T47D (cell line): ENCODE results near the gene DPYSL3.

Experiments used
- DNase-seq, 2 experiments: peaks; one replicate each; pipeline versions ENCODE4 v3.0.0 to v3.0.0-alpha.2; 2011 to 2012; ENCODE audit warnings: low read depth in 1 of 2, low spot score in 1 of 2
- JUND ChIP-seq: IDR thresholded peaks from 2 replicates; pipeline ENCODE4 v1.6.1; 2012; ENCODE audit warnings: low read depth
- in situ Hi-C: cut with HindIII; loops from 2 replicates; pipeline ENCODE4 v1.10.0; 2016; ENCODE audit warnings: low sequenced_read_pairs, low pct_unique_long_range_greater_than_20kb

Gene DPYSL3

DNA sequence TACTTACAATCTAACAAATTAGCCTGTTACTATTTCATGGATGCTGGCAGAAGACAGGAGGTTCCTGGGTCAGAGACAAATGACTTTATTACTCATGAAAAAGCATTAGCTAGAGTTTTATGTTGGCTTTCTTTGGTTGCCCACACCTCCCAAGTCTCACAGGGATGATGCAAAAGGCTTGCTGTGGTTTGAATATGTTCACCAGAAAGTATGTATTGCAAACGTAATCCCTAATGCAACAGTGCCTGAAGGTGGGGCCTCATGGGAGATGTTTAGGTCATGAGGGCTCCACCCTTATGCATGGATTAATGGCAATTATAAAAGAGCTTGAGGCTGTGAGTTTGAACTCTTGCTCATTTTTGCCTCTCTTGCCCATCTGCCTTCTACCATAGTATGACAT, 28.5 kb downstream of the DPYSL3 start:
- no peak for DNase-seq
- no peak for TF ChIP-seq JUND
- in situ Hi-C loops, result no loop called here

DNA sequence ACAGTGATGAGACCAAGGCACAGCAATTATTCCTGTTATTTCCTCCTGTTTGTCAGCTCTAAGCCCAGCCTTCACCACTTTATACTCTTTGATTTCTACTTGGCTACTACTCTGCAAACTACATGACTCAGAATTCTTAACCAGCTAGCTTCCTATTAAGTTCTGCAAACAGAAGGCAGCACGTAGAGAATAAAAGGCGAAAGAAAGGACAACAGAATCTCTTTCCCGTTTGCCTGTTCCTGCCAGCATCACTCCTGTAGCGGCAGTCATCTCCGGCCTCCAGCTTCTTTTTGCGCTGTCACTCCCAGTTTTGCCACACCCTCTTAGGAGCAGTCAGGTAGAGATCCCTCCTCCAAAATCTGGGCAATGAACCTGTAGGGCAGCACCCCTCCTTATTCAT, 29.9 kb downstream of the DPYSL3 start:
- no peak for DNase-seq

DNA sequence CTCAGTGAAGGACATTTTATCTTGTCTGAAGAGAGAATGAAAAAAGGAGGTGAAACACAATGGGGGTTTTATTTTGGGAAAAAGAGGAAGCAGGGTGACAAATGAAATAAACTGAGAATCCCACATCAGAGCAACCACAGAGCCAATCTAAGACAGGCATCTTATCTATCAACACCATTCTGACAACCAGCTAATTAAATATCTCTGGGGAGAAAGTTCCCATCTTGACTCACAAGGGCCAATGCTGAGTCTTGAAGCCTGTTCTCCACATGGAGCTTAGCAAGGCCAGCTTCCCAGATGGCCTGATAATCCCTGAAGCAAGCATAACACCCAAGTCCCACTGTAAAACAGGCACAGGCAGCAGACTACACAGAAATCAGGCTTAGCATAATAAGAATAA, 30.4 kb downstream of the DPYSL3 start:
- DNase-seq, result no peak
- no peak for TF ChIP-seq JUND
- in situ Hi-C loops, result no loop called here

More for the DNA sequence above, 29.9 kb downstream of the DPYSL3 start:
- no peak for TF ChIP-seq JUND
- in situ Hi-C loops, result no loop called here

DNA sequence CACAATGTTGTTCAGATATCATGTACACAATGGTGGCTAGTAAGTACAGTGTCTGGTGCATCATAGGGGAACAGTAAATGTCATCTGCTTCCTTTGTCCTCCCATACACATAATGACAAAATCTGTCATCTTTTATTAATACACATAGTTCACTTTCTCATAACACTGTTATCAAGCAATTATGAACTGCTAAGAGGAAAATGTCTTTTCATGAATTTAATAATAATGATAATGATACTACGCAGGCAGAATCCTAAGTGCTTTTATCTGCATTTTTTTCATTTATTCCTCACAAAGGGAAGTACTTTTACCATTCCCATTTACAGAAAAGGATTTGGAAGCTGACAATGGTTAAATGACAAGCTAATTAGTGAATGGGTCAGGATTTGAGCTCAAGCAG, 35.7 kb downstream of the DPYSL3 start:
- in situ Hi-C loops, result no loop called here
- no peak for TF ChIP-seq JUND
- no peak for DNase-seq

DNA sequence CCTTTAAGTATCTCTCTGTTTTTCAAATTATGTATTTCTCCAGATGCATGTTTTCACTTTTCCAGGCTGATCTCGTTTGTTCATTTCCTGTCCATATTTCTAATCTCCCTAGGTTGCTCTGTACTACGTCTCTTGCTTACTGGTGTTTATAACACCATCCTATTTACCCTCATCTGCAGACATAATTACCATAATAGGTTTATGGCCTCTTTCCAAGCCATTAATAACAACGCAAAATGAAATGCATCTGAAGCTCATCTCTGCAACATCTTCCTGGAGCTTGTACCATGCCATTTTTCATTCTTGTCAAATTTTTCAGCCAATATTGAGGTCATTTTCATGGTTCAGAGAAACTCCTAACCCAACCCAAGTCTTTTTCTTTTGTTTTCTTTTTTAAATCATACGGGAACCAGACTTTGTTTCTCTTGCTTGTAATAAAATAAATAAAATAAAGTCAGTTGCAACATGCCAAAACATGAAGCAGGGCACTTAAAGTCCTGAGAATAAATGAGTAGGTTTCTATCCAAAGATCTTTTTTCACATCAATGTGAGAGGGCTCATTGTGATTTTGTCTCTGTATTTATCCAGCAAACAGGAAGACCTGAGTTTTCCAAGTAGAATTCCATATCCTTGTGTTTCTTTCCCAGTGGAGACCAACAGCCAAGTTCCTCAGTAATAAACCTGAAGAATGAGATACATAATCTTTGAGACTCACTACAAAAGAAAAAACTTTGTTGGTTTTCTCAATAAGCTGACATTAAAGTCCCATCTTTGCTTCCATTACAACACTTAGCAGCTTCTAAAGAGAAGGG, 37.0 kb downstream of the DPYSL3 start:
- TF ChIP-seq JUND, result no peak
- no peak for DNase-seq
- in situ Hi-C loops, result no loop called here

DNA sequence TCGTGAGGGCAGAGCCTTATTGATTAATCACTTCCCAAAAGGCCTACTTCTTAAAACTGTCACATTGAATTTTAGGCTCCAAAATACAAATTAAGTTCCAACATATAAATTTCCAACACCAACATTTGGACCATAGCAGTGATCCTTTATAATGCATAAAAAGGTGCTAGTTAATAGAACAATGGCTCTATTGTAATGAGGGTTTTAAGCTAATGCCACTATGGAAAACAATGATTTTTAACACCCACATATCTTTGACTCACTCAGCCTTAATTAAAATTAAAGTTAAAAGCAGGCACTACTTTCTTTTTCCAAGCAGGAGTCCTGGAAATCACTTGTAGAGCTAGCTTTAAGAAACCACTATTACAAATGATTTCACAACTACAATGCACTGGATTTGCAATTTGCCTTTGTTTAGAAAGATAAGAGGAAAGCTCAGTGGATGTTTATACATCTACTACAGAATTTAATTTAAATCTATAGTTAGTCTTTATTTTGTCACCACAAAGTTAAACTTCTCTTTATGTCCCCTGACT, 41.8 kb downstream of the DPYSL3 start:
- DNase-seq, result no peak
- in situ Hi-C loops, result no loop called here

DNA sequence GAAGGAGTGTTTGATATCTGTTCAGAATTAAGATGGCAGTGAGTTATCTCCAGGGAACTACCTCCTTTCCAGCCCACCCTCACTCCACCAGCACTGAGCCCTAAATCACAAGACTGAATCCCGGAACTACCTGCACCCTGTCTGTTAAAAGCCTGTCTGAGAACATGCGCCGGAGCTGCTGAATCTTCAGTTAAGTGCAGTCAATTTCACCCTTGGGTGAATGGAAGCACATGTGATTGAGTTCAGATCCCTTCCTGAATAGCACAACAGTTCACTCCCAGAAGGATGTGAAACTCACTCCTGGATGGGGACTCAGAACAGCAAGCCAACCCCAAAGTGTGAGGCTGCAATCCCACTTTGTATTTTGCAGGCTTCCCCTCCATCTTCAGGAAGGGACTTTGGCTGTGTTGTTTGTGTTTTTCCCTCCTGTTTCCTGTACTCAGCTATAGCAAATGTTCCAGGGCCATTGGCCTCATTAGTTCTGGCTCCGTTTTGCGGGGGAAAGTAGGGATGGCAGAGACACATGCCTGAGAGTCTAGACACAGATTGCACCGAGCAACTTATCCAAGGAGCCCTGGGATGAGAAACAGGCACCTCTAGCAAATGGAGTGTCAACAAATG, 43.4 kb downstream of the DPYSL3 start:
- no peak for TF ChIP-seq JUND
- DNase-seq, result no peak
- in situ Hi-C loops, result no loop called here

More for the DNA sequence above, 41.8 kb downstream of the DPYSL3 start:
- no peak for TF ChIP-seq JUND

DNA sequence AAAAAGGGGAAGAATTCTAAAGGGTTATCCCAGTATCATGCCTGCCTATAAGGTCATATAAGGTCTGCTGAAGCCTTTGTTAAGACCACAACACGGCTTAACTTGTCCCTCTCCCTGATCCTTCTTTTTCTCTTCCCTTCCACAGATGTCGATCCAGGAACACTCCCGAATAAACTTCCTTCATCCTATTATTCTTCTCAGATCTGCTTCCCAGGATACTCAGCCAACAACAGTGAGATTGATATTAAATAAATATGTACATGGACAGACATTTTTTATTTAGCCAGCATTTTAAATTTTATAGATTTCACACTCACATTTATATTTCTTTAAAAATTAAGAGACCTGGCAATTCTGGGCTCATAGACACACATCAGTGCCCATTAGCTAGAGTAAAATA, 44.1 kb downstream of the DPYSL3 start:
- TF ChIP-seq JUND, result no peak
- DNase-seq, result no peak
- in situ Hi-C loops, result no loop called here

DNA sequence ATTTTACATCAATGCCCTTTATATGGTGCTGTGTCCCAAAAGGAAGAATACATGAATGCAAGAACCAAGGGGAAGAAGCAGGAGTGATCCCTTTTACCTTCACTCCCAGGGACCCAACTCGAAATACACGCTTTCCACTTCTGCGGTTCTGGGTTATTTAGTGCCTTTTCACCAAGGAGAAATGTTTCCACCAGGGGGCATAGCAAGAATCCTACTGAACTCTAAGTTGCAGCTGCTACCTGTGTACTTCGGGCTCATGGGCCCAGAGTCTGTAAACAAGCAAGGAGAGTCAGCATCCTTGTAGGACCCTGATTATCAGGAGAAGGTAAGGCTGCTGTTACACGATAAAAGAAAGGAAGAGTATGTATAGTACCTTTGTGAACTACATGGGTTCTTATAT, 45.7 kb downstream of the DPYSL3 start:
- DNase-seq, result peak in 1 of 2 experiments; percentile 64
- no peak for TF ChIP-seq JUND
- in situ Hi-C loops, result no loop called here

DNA sequence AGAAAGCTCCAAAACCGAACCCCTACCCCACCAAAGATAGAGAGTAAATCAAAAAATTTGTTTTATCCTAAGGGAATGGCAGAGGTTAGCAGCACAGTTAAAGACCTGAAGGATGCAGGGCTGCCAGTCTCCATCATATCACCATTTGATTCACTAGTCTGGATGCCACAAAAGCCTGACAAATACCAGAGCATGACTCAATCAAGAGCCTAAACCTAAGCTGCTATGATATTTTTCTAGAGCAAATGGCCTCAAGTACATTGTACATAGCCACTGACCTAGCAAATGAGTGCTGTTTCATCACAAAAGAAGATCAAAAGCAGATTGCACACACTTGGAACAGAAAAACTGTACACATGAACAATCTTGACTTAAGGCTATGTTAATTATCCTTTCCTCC, 48.0 kb downstream of the DPYSL3 start:
- no peak for TF ChIP-seq JUND
- in situ Hi-C loops, result no loop called here
- no peak for DNase-seq

DNA sequence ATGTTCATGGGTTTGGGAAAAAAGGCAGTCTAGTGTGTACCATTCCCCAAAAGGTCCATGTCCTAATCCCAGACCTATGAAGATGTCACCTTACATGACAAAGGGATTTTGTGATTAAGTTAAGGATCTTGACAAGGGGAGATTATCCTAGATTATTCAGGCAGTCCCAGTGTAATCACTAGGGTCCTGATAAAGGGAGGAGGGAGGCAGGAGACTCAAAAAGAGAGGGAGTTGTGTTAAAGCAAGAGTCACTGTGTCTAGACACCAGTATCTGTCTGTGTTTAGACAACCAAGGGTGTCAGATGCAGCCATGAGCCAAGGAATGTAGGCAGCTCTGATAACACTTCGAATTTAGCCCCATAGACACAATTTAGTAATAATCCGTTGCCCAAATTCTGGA, 49.5 kb downstream of the DPYSL3 start:
- no peak for DNase-seq
- no peak for TF ChIP-seq JUND
- in situ Hi-C loops, result no loop called here

DNA sequence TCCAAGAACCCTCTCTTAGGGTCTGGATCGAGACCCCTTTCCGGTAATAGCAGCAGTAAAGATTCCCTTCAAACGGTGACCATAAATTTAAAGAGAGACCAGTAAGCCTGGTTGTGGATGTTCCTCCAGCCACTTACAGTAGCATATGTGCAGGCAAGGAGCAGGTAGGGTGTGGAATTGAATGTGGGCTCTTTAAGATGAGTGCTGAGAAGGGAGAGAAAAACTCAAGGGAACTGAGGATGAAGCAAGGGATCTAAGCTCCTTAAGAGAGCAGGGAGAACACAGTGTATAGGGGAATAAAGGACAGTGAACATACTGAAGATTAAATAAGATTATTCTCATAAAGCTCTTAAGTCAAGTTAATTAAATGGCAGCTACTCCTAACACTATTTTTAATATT, 51.3 kb downstream of the DPYSL3 start:
- no peak for TF ChIP-seq JUND
- DNase-seq, result no peak
- in situ Hi-C loops, result no loop called here

DNA sequence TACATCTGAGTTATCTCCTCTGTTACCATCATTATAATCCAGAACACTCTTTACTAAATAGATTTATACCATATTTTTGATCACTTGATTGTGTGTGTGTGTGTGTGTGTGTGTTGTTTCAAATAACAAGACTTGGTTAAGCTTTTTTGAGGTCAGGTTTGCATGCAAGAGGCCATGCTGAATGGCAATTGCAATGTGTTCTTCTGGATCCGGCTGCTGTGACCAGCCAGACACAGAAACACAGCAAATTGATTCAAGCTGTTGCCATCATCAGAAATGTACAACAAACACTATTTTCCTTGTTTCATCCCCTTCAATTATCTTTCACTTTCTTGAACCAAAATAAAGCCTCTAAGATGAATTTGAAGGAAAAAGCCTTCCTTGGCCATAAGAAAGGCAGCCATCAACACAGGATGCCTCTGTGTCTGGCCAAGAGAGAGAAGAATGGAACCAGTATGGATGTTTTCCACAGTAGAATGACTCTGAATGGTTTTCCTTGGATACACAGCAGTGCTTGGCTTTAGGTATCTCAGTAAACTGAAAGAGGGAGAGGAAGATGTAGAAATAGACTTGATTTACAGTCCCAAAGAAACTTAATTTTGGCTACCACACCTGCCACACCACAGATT, 53.9 kb downstream of the DPYSL3 start:
- TF ChIP-seq JUND, result no peak
- in situ Hi-C loops, result no loop called here
- DNase-seq, result no peak
